Loucy (cell line): ENCODE data around the gene NEUROD2.

ENCODE experiments used
- H2AFZ ChIP-seq: fragments of 200-600 bp; sonication (generic); 2 replicates; pipeline ENCODE4 v1.6.0; 2016; ENCODE audit warnings: antibody characterized with exemption, mild to moderate bottlenecking, low read length, moderate library complexity
- H3F3A ChIP-seq: fragments of 200-600 bp; 2 replicates; pipeline ENCODE4 v1.6.0; 2016; ENCODE audit warnings: antibody characterized with exemption, low read depth, mild to moderate bottlenecking
- H3K27me3 ChIP-seq: fragments of 200-600 bp; sonication (generic); 2 replicates; pipeline ENCODE4 v1.6.1; 2014; ENCODE audit warnings: low read length, mild to moderate bottlenecking; ENCODE audit not compliant: insufficient read depth, poor library complexity, severe bottlenecking
- H3K36me3 ChIP-seq: fragments of 200-600 bp; sonication (generic); 2 replicates; pipeline ENCODE4 v1.6.1; 2016; ENCODE audit warnings: low read length; ENCODE audit not compliant: insufficient read depth
- H3K4me1 ChIP-seq: fragments of 200-600 bp; sonication (generic); 2 replicates; pipeline ENCODE4 v1.5.1; 2014; ENCODE audit warnings: low read length, mild to moderate bottlenecking; ENCODE audit not compliant: insufficient read depth, poor library complexity, severe bottlenecking
- H3K4me2 ChIP-seq: fragments of 200-600 bp; sonication (generic); 2 replicates; pipeline ENCODE4 v1.6.0; 2014; ENCODE audit warnings: antibody characterized with exemption, low read length, low read depth, mild to moderate bottlenecking; ENCODE audit not compliant: poor library complexity, severe bottlenecking
- H3K4me3 ChIP-seq: fragments of 200-600 bp; sonication (generic); 2 replicates; pipeline ENCODE4 v1.5.1; 2014; ENCODE audit warnings: low read length, mild to moderate bottlenecking, mixed read lengths; ENCODE audit not compliant: poor library complexity, severe bottlenecking
- H3K79me2 ChIP-seq: fragments of 200-600 bp; sonication (generic); 2 replicates; pipeline ENCODE4 v1.6.1; 2014; ENCODE audit warnings: low read length; ENCODE audit not compliant: insufficient read depth
- H3K9ac ChIP-seq: fragments of 200-600 bp; sonication (generic); 2 replicates; pipeline ENCODE4 v1.6.0; 2014; ENCODE audit warnings: mild to moderate bottlenecking, low read depth, low read length, moderate library complexity; ENCODE audit not compliant: poor library complexity, severe bottlenecking
- H3K9me2 ChIP-seq: fragments of 200-600 bp; sonication (generic); replicated peaks from 2 replicates; pipeline ENCODE4 v1.6.1; 2016; ENCODE audit warnings: low read depth, low read length, mixed read lengths
- H3K9me3 ChIP-seq: fragments of 200-600 bp; sonication (generic); 2 replicates; pipeline ENCODE4 v1.6.1; 2014; ENCODE audit warnings: mild to moderate bottlenecking, antibody characterized with exemption, low read length, low read depth; ENCODE audit not compliant: insufficient read depth
- H4K20me1 ChIP-seq: fragments of 200-600 bp; sonication (generic); 2 replicates; pipeline ENCODE4 v1.6.0; 2014; ENCODE audit warnings: antibody characterized with exemption, low read length, mild to moderate bottlenecking; ENCODE audit not compliant: insufficient read depth, poor library complexity, severe bottlenecking
- CTCF ChIP-seq: fragments of 200-600 bp; sonication (generic); conservative IDR thresholded peaks from 2 replicates; pipeline ENCODE4 v1.5.1; 2014; ENCODE audit warnings: mild to moderate bottlenecking, antibody characterized with exemption, low read length
- EZH2phosphoT487 ChIP-seq: fragments of 200-600 bp; IDR thresholded peaks from 2 replicates; pipeline ENCODE4 v1.6.1; 2018; ENCODE audit warnings: antibody characterized with exemption, mild to moderate bottlenecking, moderate library complexity, borderline replicate concordance

Gene NEUROD2

GRCh38 chr17:39625198-39625785 is 17.6 kb upstream of the NEUROD2 start:
- no peak for TF ChIP-seq CTCF
- no peak for TF ChIP-seq EZH2phosphoT487
- Histone ChIP-seq H3K9me2 (no peaks in the 10 kb centered on the region), H3K4me3 (no peak overlapping the region), H3F3A (no peaks in the 10 kb centered on the region), H3K4me2 (no peak overlapping the region), H3K36me3 (no peaks in the 10 kb centered on the region), H3K27me3 (no peaks in the 10 kb centered on the region), H3K4me1 (peaks cover 8% of the 10 kb centered on the region), H2AFZ (no peak overlapping the region), H3K79me2 (no peaks in the 10 kb centered on the region), H3K9ac (no peak overlapping the region), H4K20me1 (no peaks in the 10 kb centered on the region), H3K9me3 (no peaks in the 10 kb centered on the region)

- Histone ChIP-seq H3K4me2 (no peak overlapping the region), H3K4me1 (peaks cover 8% of the 10 kb centered on the region), H3K27me3 (no peaks in the 10 kb centered on the region), H3K9ac (no peak overlapping the region), H3K9me2 (no peaks in the 10 kb centered on the region), H3K36me3 (no peaks in the 10 kb centered on the region), H2AFZ (no peak overlapping the region), H3F3A (no peaks in the 10 kb centered on the region), H3K79me2 (no peaks in the 10 kb centered on the region), H4K20me1 (no peaks in the 10 kb centered on the region), H3K9me3 (no peaks in the 10 kb centered on the region), H3K4me3 (no peak overlapping the region)
- TF ChIP-seq EZH2phosphoT487 (no peak), CTCF (no peak)
Observed at GRCh38 chr17:39624313-39624712, 16.6 kb upstream of the NEUROD2 start.

- H3K9me3 ChIP-seq, result no peaks in the 10 kb centered on the region
- no peak overlapping the region for H3K4me3 ChIP-seq
- peak overlapping the region; percentile 38 for H3K4me2 ChIP-seq
- H3K9ac ChIP-seq, result no peak overlapping the region
- H3K27me3 ChIP-seq, result no peaks in the 10 kb centered on the region
- 0 out of 2 replicates have a peak overlapping the region, but pooled peaks have one; percentile 63 for H2AFZ ChIP-seq
- no peaks in the 10 kb centered on the region for H3K79me2 ChIP-seq
- H3K4me1 ChIP-seq, result peaks cover 16% of the 10 kb centered on the region
- no peaks in the 10 kb centered on the region for H4K20me1 ChIP-seq
- no peak for TF ChIP-seq EZH2phosphoT487
- peak; percentile 89 for TF ChIP-seq CTCF
- H3K36me3 ChIP-seq, result no peaks in the 10 kb centered on the region
- no peaks in the 10 kb centered on the region for H3K9me2 ChIP-seq
- H3F3A ChIP-seq, result no peaks in the 10 kb centered on the region
Observed at GRCh38 chr17:39623356-39623950, 15.7 kb upstream of the NEUROD2 start.
